Large intestine (tissue), 3 donors: ENCODE results near the gene GGPS1. TPM values are rescaled to one million over a fixed set of nuclear protein-coding genes. Genes with fewer than 3 reads are reported as not detected.
A peak's percentile ranks its signal among the peaks of the same experiment; 100 is the strongest.
"Not testable (repeated sequence)": the region's sequence is repeated elsewhere in the genome, so short reads cannot be mapped to it uniquely, and the experiment has no call there.

Source experiments
- DNase-seq, 2 donors: peaks; one replicate each; pipeline versions ENCODE4 v3.0.0 to v3.0.0-alpha.2; 2013
- H3K27ac ChIP-seq: one replicate; pipeline ENCODE4 v1.5.1; 2013; ENCODE audit warnings: low read length
- H3K27me3 ChIP-seq: 2 replicates; pipeline ENCODE4 v1.6.1; 2013; ENCODE audit warnings: low read length; ENCODE audit not compliant: control insufficient read depth, insufficient read depth
- H3K36me3 ChIP-seq: 2 replicates; pipeline ENCODE4 v1.6.1; 2013; ENCODE audit warnings: low read length; ENCODE audit not compliant: control insufficient read depth, insufficient read depth
- H3K4me1 ChIP-seq: one replicate; pipeline ENCODE4 v1.6.1; 2013; ENCODE audit warnings: low read length; ENCODE audit not compliant: control insufficient read depth, insufficient read depth
- H3K4me3 ChIP-seq: one replicate; pipeline ENCODE4 v1.5.1; 2013; ENCODE audit warnings: low read length
- H3K9me3 ChIP-seq: one replicate; pipeline ENCODE4 v1.6.1; 2013; ENCODE audit warnings: mild to moderate bottlenecking, low read depth, low read length, moderate library complexity; ENCODE audit not compliant: control insufficient read depth
- WGBS: methylation state at CpG from one replicate; pipeline ENCODE4 v1.1.5; 2013; ENCODE audit warnings: low lambda C conversion rate; ENCODE audit not compliant: insufficient coverage; 5-methylcytosine and 5-hydroxymethylcytosine counted together
- polyA plus RNA-seq: library from polyadenylated mRNA; unstranded; fragments of 120-200 nt; gene quantifications from one replicate; pipeline ENCODE4 v1.2.1, GENCODE V29; 2013

The GGPS1 gene
- polyA plus RNA-seq, 1 donor = 35.5 TPM

- not testable (repeated sequence) for H3K27me3 ChIP-seq, DNase-seq
- no CpG with 5 or more reads among the region's 9 CpGs for WGBS
Measured at GRCh38 chr1:235364189-235364588, 35.8 kb downstream of the GGPS1 start.

GRCh38 chr1:235366286-235366685, 37.9 kb downstream of the GGPS1 start:
- H3K27me3 ChIP-seq = no peaks in the 10 kb centered on the region
- no peak overlapping the region for H3K4me3 ChIP-seq
- no peak overlapping the region for H3K27ac ChIP-seq

More at GRCh38 chr1:235364189-235364588, 35.8 kb downstream of the GGPS1 start:
- H3K27ac ChIP-seq, H3K36me3 ChIP-seq, H3K4me1 ChIP-seq, H3K9me3 ChIP-seq, H3K4me3 ChIP-seq: not testable (repeated sequence)

GRCh38 chr1:235367000-235367908, 38.9 kb downstream of the GGPS1 start, which contains the start of gene TBCE:
Gene TBCE (plus strand): TSS chr1:235367427. CDS start chr1:235380050, 12,623 bp downstream.
- no CpG with 5 or more reads among the region's 38 CpGs for WGBS
- H3K36me3 ChIP-seq = no peaks in the 10 kb centered on the region

More at GRCh38 chr1:235366286-235366685, 37.9 kb downstream of the GGPS1 start:
- DNase-seq = no peak
- Histone ChIP-seq H3K4me1 (no peaks in the 10 kb centered on the region), H3K36me3 (no peaks in the 10 kb centered on the region), H3K9me3 (no peaks in the 10 kb centered on the region)
- no CpG with 5 or more reads among the region's 5 CpGs for WGBS

GRCh38 chr1:235368428-235368827, 40.1 kb downstream of the GGPS1 start:
- Histone ChIP-seq H3K27me3 (no peaks in the 10 kb centered on the region), H3K4me3 (no peak overlapping the region), H3K27ac (no peak overlapping the region), H3K4me1 (no peaks in the 10 kb centered on the region), H3K9me3 (no peaks in the 10 kb centered on the region), H3K36me3 (no peaks in the 10 kb centered on the region)
- DNase-seq = no peak
- WGBS = no CpG with 5 or more reads among the region's 5 CpGs

More at GRCh38 chr1:235367000-235367908, 38.9 kb downstream of the GGPS1 start, which contains the start of gene TBCE:
- Histone ChIP-seq H3K4me3 (peak within 1 kb of the TSS; percentile 81), H3K4me1 (no peaks in the 10 kb centered on the region), H3K9me3 (no peaks in the 10 kb centered on the region), H3K27me3 (no peaks in the 10 kb centered on the region), H3K27ac (peak within 1 kb of the TSS; percentile 89)
- peak; percentile 97 to 98 for DNase-seq

- Histone ChIP-seq H3K36me3 (no peaks in the 10 kb centered on the region), H3K27me3 (no peaks in the 10 kb centered on the region), H3K4me1 (no peaks in the 10 kb centered on the region), H3K27ac (no peak overlapping the region), H3K9me3 (no peaks in the 10 kb centered on the region), H3K4me3 (no peak overlapping the region)
- DNase-seq = no peak
- WGBS = 80% methylated on average over 1 of the region's 5 CpGs
Measured at GRCh38 chr1:235369802-235370201, 41.4 kb downstream of the GGPS1 start.

- Histone ChIP-seq H3K27ac (no peak overlapping the region), H3K4me3 (no peak overlapping the region), H3K36me3 (peaks cover 20% of the 10 kb centered on the region), H3K27me3 (no peaks in the 10 kb centered on the region), H3K9me3 (no peaks in the 10 kb centered on the region), H3K4me1 (no peaks in the 10 kb centered on the region)
- DNase-seq = no peak
- 100% methylated on average over 3 of the region's 6 CpGs for WGBS
Measured at GRCh38 chr1:235375919-235376605, 47.7 kb downstream of the GGPS1 start.

- H3K9me3 ChIP-seq, H3K27ac ChIP-seq, H3K4me1 ChIP-seq, DNase-seq, H3K27me3 ChIP-seq, H3K4me3 ChIP-seq: not testable (repeated sequence)
- H3K36me3 ChIP-seq = peaks cover 24% of the 10 kb centered on the region
- WGBS = 38% methylated on average over 1 of the region's 11 CpGs
Measured at GRCh38 chr1:235378134-235378735, 49.9 kb downstream of the GGPS1 start.

- not testable (repeated sequence) for H3K4me3 ChIP-seq, H3K9me3 ChIP-seq, H3K27ac ChIP-seq, H3K27me3 ChIP-seq, H3K4me1 ChIP-seq, DNase-seq
- H3K36me3 ChIP-seq = peaks cover 15% of the 10 kb centered on the region
- WGBS = no CpG with 5 or more reads among the region's 3 CpGs
Measured at GRCh38 chr1:235381955-235382739, 53.8 kb downstream of the GGPS1 start.

- H3K36me3 ChIP-seq = peaks cover 11% of the 10 kb centered on the region
- H3K27ac ChIP-seq, H3K4me1 ChIP-seq, DNase-seq, H3K9me3 ChIP-seq, H3K4me3 ChIP-seq, H3K27me3 ChIP-seq: not testable (repeated sequence)
- no CpG with 5 or more reads among the region's 1 CpG for WGBS
Measured at GRCh38 chr1:235385633-235386032, 57.3 kb downstream of the GGPS1 start.
